Measurements from ENCODE around the gene SSBP4.

Gene SSBP4

GRCh38 chr19:18416778-18417249 is 2.4 kb upstream of the SSBP4 start:
- H3K4me3 ChIP-seq (ENCODE audit: low read length) = peak overlapping the region; percentile 74
- no peaks in the 10 kb centered on the region for H3K9me3 ChIP-seq (ENCODE audit: control insufficient read depth, low read length)
- H3K27me3 ChIP-seq (replicated peaks; ENCODE audit: control insufficient read depth, insufficient read depth, low read length) = no peaks in the 10 kb centered on the region
- peak; percentile 96 for DNase-seq (ENCODE audit: low read depth)
- no peaks in the 10 kb centered on the region for H3K36me3 ChIP-seq (ENCODE audit: control insufficient read depth, insufficient read depth, low read length, severe bottlenecking)
- peak overlapping the region; percentile 86 for H3K9ac ChIP-seq (ENCODE audit: low read length)
- peaks cover 49% of the 10 kb centered on the region for H3K4me1 ChIP-seq (ENCODE audit: control insufficient read depth, insufficient read depth, low read length)

- no peaks in the 10 kb centered on the region for H3K27me3 ChIP-seq (replicated peaks; ENCODE audit: control insufficient read depth, insufficient read depth, low read length)
- H3K4me1 ChIP-seq (ENCODE audit: control insufficient read depth, insufficient read depth, low read length) = peaks cover 49% of the 10 kb centered on the region
- peak overlapping the region; percentile 86 for H3K9ac ChIP-seq (ENCODE audit: low read length)
- no peaks in the 10 kb centered on the region for H3K36me3 ChIP-seq (ENCODE audit: control insufficient read depth, insufficient read depth, low read length, severe bottlenecking)
- no peaks in the 10 kb centered on the region for H3K9me3 ChIP-seq (ENCODE audit: control insufficient read depth, low read length)
- peak; percentile 91 for DNase-seq (ENCODE audit: low read depth)
- peak overlapping the region; percentile 74 for H3K4me3 ChIP-seq (ENCODE audit: low read length)
Observed at GRCh38 chr19:18417250-18418028, 1.8 kb upstream of the SSBP4 start.

- H3K36me3 ChIP-seq (ENCODE audit: control insufficient read depth, insufficient read depth, low read length, severe bottlenecking) = no peaks in the 10 kb centered on the region
- no peak for DNase-seq (ENCODE audit: low read depth)
- H3K9ac ChIP-seq (ENCODE audit: low read length) = peak overlapping the region; percentile 82
- H3K4me3 ChIP-seq (ENCODE audit: low read length) = peak overlapping the region; percentile 81
- peaks cover 49% of the 10 kb centered on the region for H3K4me1 ChIP-seq (ENCODE audit: control insufficient read depth, insufficient read depth, low read length)
- H3K9me3 ChIP-seq (ENCODE audit: control insufficient read depth, low read length) = no peaks in the 10 kb centered on the region
- no peaks in the 10 kb centered on the region for H3K27me3 ChIP-seq (replicated peaks; ENCODE audit: control insufficient read depth, insufficient read depth, low read length)
Observed at GRCh38 chr19:18418029-18418482, 1.1 kb upstream of the SSBP4 start.

GRCh38 chr19:18418483-18419194 is 559 bp upstream of the SSBP4 start:
- Histone ChIP-seq H3K4me1 (ENCODE audit: control insufficient read depth, insufficient read depth, low read length) (peaks cover 49% of the 10 kb centered on the region), H3K9me3 (ENCODE audit: control insufficient read depth, low read length) (no peaks in the 10 kb centered on the region), H3K4me3 (ENCODE audit: low read length) (peak overlapping the region; percentile 81), H3K9ac (ENCODE audit: low read length) (peak overlapping the region; percentile 82), H3K36me3 (ENCODE audit: control insufficient read depth, insufficient read depth, low read length, severe bottlenecking) (no peaks in the 10 kb centered on the region), H3K27me3 (replicated peaks; ENCODE audit: control insufficient read depth, insufficient read depth, low read length) (no peaks in the 10 kb centered on the region)
- DNase-seq (ENCODE audit: low read depth) = no peak

- Histone ChIP-seq H3K4me3 (ENCODE audit: low read length) (peak overlapping the region; percentile 81), H3K36me3 (ENCODE audit: control insufficient read depth, insufficient read depth, low read length, severe bottlenecking) (no peaks in the 10 kb centered on the region), H3K27me3 (replicated peaks; ENCODE audit: control insufficient read depth, insufficient read depth, low read length) (no peaks in the 10 kb centered on the region), H3K9ac (ENCODE audit: low read length) (peak overlapping the region; percentile 85), H3K4me1 (ENCODE audit: control insufficient read depth, insufficient read depth, low read length) (peaks cover 42% of the 10 kb centered on the region), H3K9me3 (ENCODE audit: control insufficient read depth, low read length) (no peaks in the 10 kb centered on the region)
- DNase-seq (ENCODE audit: low read depth) = peak; percentile 58
Observed at GRCh38 chr19:18419699-18420460, 682 bp downstream of the SSBP4 start.

- Histone ChIP-seq H3K27me3 (replicated peaks; ENCODE audit: control insufficient read depth, insufficient read depth, low read length) (no peaks in the 10 kb centered on the region), H3K4me1 (ENCODE audit: control insufficient read depth, insufficient read depth, low read length) (peaks cover 40% of the 10 kb centered on the region), H3K9ac (ENCODE audit: low read length) (peak overlapping the region; percentile 85), H3K9me3 (ENCODE audit: control insufficient read depth, low read length) (no peaks in the 10 kb centered on the region), H3K4me3 (ENCODE audit: low read length) (peak overlapping the region; percentile 81), H3K36me3 (ENCODE audit: control insufficient read depth, insufficient read depth, low read length, severe bottlenecking) (no peaks in the 10 kb centered on the region)
- DNase-seq (ENCODE audit: low read depth) = no peak
Observed at GRCh38 chr19:18420930-18421329, 1.7 kb downstream of the SSBP4 start.

- H3K9me3 ChIP-seq (ENCODE audit: control insufficient read depth, low read length) = no peaks in the 10 kb centered on the region
- DNase-seq (ENCODE audit: low read depth) = no peak
- no peaks in the 10 kb centered on the region for H3K27me3 ChIP-seq (replicated peaks; ENCODE audit: control insufficient read depth, insufficient read depth, low read length)
- peaks cover 40% of the 10 kb centered on the region for H3K4me1 ChIP-seq (ENCODE audit: control insufficient read depth, insufficient read depth, low read length)
- H3K9ac ChIP-seq (ENCODE audit: low read length) = peak overlapping the region; percentile 85
- H3K4me3 ChIP-seq (ENCODE audit: low read length) = peak overlapping the region; percentile 81
- H3K36me3 ChIP-seq (ENCODE audit: control insufficient read depth, insufficient read depth, low read length, severe bottlenecking) = no peaks in the 10 kb centered on the region
Observed at GRCh38 chr19:18421371-18421959, 2.3 kb downstream of the SSBP4 start.

GRCh38 chr19:18422530-18423191 is 3.5 kb downstream of the SSBP4 start:
- H3K27me3 ChIP-seq (replicated peaks; ENCODE audit: control insufficient read depth, insufficient read depth, low read length) = no peaks in the 10 kb centered on the region
- no peak overlapping the region for H3K4me3 ChIP-seq (ENCODE audit: low read length)
- no peaks in the 10 kb centered on the region for H3K36me3 ChIP-seq (ENCODE audit: control insufficient read depth, insufficient read depth, low read length, severe bottlenecking)
- H3K4me1 ChIP-seq (ENCODE audit: control insufficient read depth, insufficient read depth, low read length) = peaks cover 39% of the 10 kb centered on the region
- H3K9ac ChIP-seq (ENCODE audit: low read length) = no peak overlapping the region
- DNase-seq (ENCODE audit: low read depth) = no peak
- no peaks in the 10 kb centered on the region for H3K9me3 ChIP-seq (ENCODE audit: control insufficient read depth, low read length)

- Histone ChIP-seq H3K9me3 (ENCODE audit: control insufficient read depth, low read length) (no peaks in the 10 kb centered on the region), H3K36me3 (ENCODE audit: control insufficient read depth, insufficient read depth, low read length, severe bottlenecking) (no peaks in the 10 kb centered on the region), H3K9ac (ENCODE audit: low read length) (no peak overlapping the region), H3K4me3 (ENCODE audit: low read length) (no peak overlapping the region), H3K4me1 (ENCODE audit: control insufficient read depth, insufficient read depth, low read length) (peaks cover 33% of the 10 kb centered on the region), H3K27me3 (replicated peaks; ENCODE audit: control insufficient read depth, insufficient read depth, low read length) (no peaks in the 10 kb centered on the region)
- DNase-seq (ENCODE audit: low read depth) = no peak
Observed at GRCh38 chr19:18423258-18424020, 4.2 kb downstream of the SSBP4 start.

All from adipocyte (in vitro differentiated cells).